GM23338 (cell line): ENCODE results near the gene UBXN4. TPM values are rescaled to one million over a fixed set of nuclear protein-coding genes. Genes with fewer than 3 reads are reported as not detected.

Experiments
- ATAC-seq: fragments of 200-7000 bp; cut with Tn5 transposase; 3 replicates; pipeline ENCODE4 v1.9.1; 2020
- DNase-seq: peaks from one replicate; pipeline ENCODE4 v3.0.0-alpha.2; 2015; ENCODE audit warnings: low spot score
- H2AFZ ChIP-seq: fragments of 200-600 bp; sonication (generic); 2 replicates; pipeline ENCODE4 v1.8.0; 2016; ENCODE audit warnings: antibody characterized with exemption, mild to moderate bottlenecking, moderate library complexity
- H3F3A ChIP-seq: fragments of 200-600 bp; sonication (generic); replicated peaks from 2 replicates; pipeline ENCODE4 v1.8.0; 2017; ENCODE audit warnings: antibody characterized with exemption, mixed run types, low read depth
- H3K27ac ChIP-seq: fragments of 200-600 bp; sonication (generic); 2 replicates; pipeline ENCODE4 v1.6.1; 2016; ENCODE audit warnings: low read depth
- H3K27me3 ChIP-seq: fragments of 200-600 bp; sonication (generic); 2 replicates; pipeline ENCODE4 v1.8.0; 2016; ENCODE audit warnings: mild to moderate bottlenecking, mixed run types, moderate library complexity; ENCODE audit not compliant: insufficient read depth
- H3K36me3 ChIP-seq: fragments of 200-600 bp; sonication (generic); 2 replicates; pipeline ENCODE4 v1.8.0; 2016; ENCODE audit warnings: mild to moderate bottlenecking; ENCODE audit not compliant: insufficient read depth
- H3K4me1 ChIP-seq: fragments of 200-600 bp; sonication (generic); 2 replicates; pipeline ENCODE4 v1.8.0; 2016; ENCODE audit warnings: mild to moderate bottlenecking, moderate library complexity; ENCODE audit not compliant: insufficient read depth
- H3K4me2 ChIP-seq: fragments of 200-600 bp; sonication (generic); 2 replicates; pipeline ENCODE4 v1.7.1; 2017; ENCODE audit warnings: mixed run types
- H3K4me3 ChIP-seq: fragments of 200-600 bp; sonication (generic); 2 replicates; pipeline ENCODE4 v1.6.1; 2016; ENCODE audit warnings: mixed run types
- H3K79me2 ChIP-seq: fragments of 200-600 bp; sonication (generic); replicated peaks from 2 replicates; pipeline ENCODE4 v1.8.0; 2017; ENCODE audit warnings: mild to moderate bottlenecking; ENCODE audit not compliant: insufficient read depth
- H3K9me2 ChIP-seq: fragments of 200-600 bp; sonication (generic); 2 replicates; pipeline ENCODE4 v1.8.0; 2017; ENCODE audit not compliant: insufficient read depth
- H4K20me1 ChIP-seq: fragments of 200-600 bp; sonication (generic); replicated peaks from 2 replicates; pipeline ENCODE4 v1.8.0; 2017; ENCODE audit warnings: mild to moderate bottlenecking; ENCODE audit not compliant: insufficient read depth
- H3K27ac Mint-ChIP-seq: 2 replicates; pipeline ENCODE4 v1.8.0; 2020; ENCODE audit warnings: inconsistent platforms, mild to moderate bottlenecking, moderate library complexity, mixed read lengths
- H3K27me3 Mint-ChIP-seq: 3 replicates; pipeline ENCODE4 v1.8.0; 2022; ENCODE audit warnings: low read depth, mild to moderate bottlenecking, moderate library complexity, mixed read lengths, inconsistent platforms; ENCODE audit not compliant: insufficient read depth, poor library complexity
- H3K36me3 Mint-ChIP-seq: 3 replicates; pipeline ENCODE4 v1.8.0; 2021; ENCODE audit warnings: low read depth, mild to moderate bottlenecking, inconsistent platforms, moderate library complexity, mixed read lengths
- H3K4me1 Mint-ChIP-seq: 3 replicates; pipeline ENCODE4 v1.8.0; 2020; ENCODE audit warnings: mild to moderate bottlenecking, inconsistent platforms, mixed read lengths
- H3K4me3 Mint-ChIP-seq: 3 replicates; pipeline ENCODE4 v1.8.0; 2021; ENCODE audit warnings: moderate library complexity, mild to moderate bottlenecking, inconsistent platforms, mixed read lengths
- H3K9me3 Mint-ChIP-seq: 3 replicates; pipeline ENCODE4 v1.8.0; 2020; ENCODE audit warnings: moderate library complexity, mild to moderate bottlenecking, inconsistent platforms, mixed read lengths
- CREB1 ChIP-seq: fragments of 250-450 bp; sonication (Bioruptor Pico); IDR thresholded peaks from 2 replicates; pipeline ENCODE4 v1.5.0; 2020; ENCODE audit warnings: low read depth, mild to moderate bottlenecking, moderate library complexity
- EZH2 ChIP-seq: fragments of 200-600 bp; sonication (generic); IDR thresholded peaks from one replicate; pipeline ENCODE4 v1.8.0; 2017; ENCODE audit warnings: antibody characterized with exemption, mild to moderate bottlenecking, low read depth; ENCODE audit not compliant: unreplicated experiment
- EZH2phosphoT487 ChIP-seq: fragments of 200-600 bp; sonication (generic); IDR thresholded peaks from one replicate; pipeline ENCODE4 v1.8.1; 2018; ENCODE audit warnings: antibody characterized with exemption; ENCODE audit not compliant: unreplicated experiment
- JUNB ChIP-seq: IDR thresholded peaks from one replicate; pipeline ENCODE4 v1.6.1; 2016; ENCODE audit warnings: antibody characterized with exemption; ENCODE audit not compliant: unreplicated experiment
- NANOG ChIP-seq: IDR thresholded peaks from 2 replicates; pipeline ENCODE4 v1.6.1; 2016; ENCODE audit warnings: antibody characterized with exemption, borderline replicate concordance
- POLR2AphosphoS5 ChIP-seq: IDR thresholded peaks from 2 replicates; pipeline ENCODE4 v1.6.1; 2016; ENCODE audit warnings: antibody characterized with exemption, low read depth
- STAT1 ChIP-seq: IDR thresholded peaks from one replicate; pipeline ENCODE4 v1.6.1; 2016; ENCODE audit warnings: antibody characterized with exemption; ENCODE audit not compliant: unreplicated experiment
- ZNF331 ChIP-seq: fragments of 250-450 bp; sonication (Bioruptor Pico); IDR thresholded peaks from 2 replicates; pipeline ENCODE4 v1.5.0; 2020; ENCODE audit warnings: low read depth, mild to moderate bottlenecking, moderate library complexity
- polyA plus RNA-seq: library from polyadenylated mRNA; unstranded; fragments of >200 nt; fragmentation: Nextera tagmentation; extraction: Ambion mirVana; gene quantifications from 2 replicates; pipeline ENCODE4 v1.2.1, GENCODE V29; 2016
- total RNA-seq: library from RNA; depleted of rRNA; stranded (reverse); fragments of >200 nt; shearing (Covaris generic); gene quantifications from 2 replicates; pipeline ENCODE4 v1.2.3, GENCODE V29; 2014
- TF ChIP-seq, protein P1 (sequence below), 2 experiments: fragments of 200-600 bp in 1 of 2; sonication (generic) in 1 of 2; conservative IDR thresholded peaks; 2 replicates each; pipeline versions ENCODE4 v1.5.1 to v1.6.1; 2016 to 2017; ENCODE audit warnings: antibody characterized with exemption in 2 of 2, low read depth in 2 of 2, mild to moderate bottlenecking in 2 of 2, moderate library complexity in 1 of 2
- TF ChIP-seq, protein P2 (sequence below): fragments of 250-450 bp; sonication (Bioruptor Pico); IDR thresholded peaks from 2 replicates; pipeline ENCODE4 v1.5.0; 2020; ENCODE audit warnings: mild to moderate bottlenecking, moderate library complexity

The UBXN4 gene
- total and polyA plus RNA-seq, 2 experiments from 2014 or later: 57.6 to 226 TPM

DNA sequence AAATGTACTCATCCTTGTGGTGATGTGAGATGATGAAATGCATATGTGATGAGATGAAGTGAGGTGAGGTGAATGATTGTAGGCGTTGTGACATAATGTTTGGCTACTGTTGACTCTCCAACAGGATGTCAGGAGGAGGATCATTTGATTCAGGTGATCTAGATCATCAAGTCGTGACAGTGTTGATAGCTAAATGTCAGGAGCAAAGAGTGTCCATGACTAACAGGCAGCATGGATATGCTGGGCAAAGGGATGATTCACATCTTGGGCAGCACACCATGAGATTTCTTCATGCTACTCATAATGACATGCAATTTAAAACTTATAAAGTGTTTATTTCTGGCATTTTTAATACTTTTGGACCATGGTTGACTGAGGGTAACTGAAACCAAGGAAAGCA, 40.2 kb upstream of the UBXN4 start:
- no peak overlapping the region for H2AFZ ChIP-seq
- Mint-ChIP-seq H3K36me3 (peaks cover 11% of the 10 kb centered on the region; the same call in 2 of the 3 replicates), H3K27ac (no peak overlapping the region), H3K4me1 (no peaks in the 10 kb centered on the region), H3K27me3 (peaks cover 2% of the 10 kb centered on the region), H3K4me3 (no peak overlapping the region), H3K9me3 (0 out of 3 replicates have a peak, but pooled peaks cover 2% of the 10 kb centered on the region)
- ATAC-seq (no peak), DNase-seq (no peak)
- no peak overlapping the region for H3K4me2 ChIP-seq
- H3K4me1 ChIP-seq: no peaks in the 10 kb centered on the region
- H3F3A ChIP-seq: no peaks in the 10 kb centered on the region
- H3K4me3 ChIP-seq: no peak overlapping the region
- no peaks in the 10 kb centered on the region for H3K27me3 ChIP-seq
- TF ChIP-seq EZH2: no peak
- no peak for TF ChIP-seq STAT1
- TF ChIP-seq CREB1 (CRISPR knock-in tag): no peak
- no peak for TF ChIP-seq ZNF331
- no peak for TF ChIP-seq POLR2AphosphoS5
- no peak for TF ChIP-seq NANOG
- no peak for TF ChIP-seq JUNB
- TF ChIP-seq, protein P1, sequence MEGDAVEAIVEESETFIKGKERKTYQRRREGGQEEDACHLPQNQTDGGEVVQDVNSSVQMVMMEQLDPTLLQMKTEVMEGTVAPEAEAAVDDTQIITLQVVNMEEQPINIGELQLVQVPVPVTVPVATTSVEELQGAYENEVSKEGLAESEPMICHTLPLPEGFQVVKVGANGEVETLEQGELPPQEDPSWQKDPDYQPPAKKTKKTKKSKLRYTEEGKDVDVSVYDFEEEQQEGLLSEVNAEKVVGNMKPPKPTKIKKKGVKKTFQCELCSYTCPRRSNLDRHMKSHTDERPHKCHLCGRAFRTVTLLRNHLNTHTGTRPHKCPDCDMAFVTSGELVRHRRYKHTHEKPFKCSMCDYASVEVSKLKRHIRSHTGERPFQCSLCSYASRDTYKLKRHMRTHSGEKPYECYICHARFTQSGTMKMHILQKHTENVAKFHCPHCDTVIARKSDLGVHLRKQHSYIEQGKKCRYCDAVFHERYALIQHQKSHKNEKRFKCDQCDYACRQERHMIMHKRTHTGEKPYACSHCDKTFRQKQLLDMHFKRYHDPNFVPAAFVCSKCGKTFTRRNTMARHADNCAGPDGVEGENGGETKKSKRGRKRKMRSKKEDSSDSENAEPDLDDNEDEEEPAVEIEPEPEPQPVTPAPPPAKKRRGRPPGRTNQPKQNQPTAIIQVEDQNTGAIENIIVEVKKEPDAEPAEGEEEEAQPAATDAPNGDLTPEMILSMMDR (conservative IDR thresholded peaks at IDR 0.05; ENCODE audit: low read depth in 2 of 2): no peak
- TF ChIP-seq, protein P2, sequence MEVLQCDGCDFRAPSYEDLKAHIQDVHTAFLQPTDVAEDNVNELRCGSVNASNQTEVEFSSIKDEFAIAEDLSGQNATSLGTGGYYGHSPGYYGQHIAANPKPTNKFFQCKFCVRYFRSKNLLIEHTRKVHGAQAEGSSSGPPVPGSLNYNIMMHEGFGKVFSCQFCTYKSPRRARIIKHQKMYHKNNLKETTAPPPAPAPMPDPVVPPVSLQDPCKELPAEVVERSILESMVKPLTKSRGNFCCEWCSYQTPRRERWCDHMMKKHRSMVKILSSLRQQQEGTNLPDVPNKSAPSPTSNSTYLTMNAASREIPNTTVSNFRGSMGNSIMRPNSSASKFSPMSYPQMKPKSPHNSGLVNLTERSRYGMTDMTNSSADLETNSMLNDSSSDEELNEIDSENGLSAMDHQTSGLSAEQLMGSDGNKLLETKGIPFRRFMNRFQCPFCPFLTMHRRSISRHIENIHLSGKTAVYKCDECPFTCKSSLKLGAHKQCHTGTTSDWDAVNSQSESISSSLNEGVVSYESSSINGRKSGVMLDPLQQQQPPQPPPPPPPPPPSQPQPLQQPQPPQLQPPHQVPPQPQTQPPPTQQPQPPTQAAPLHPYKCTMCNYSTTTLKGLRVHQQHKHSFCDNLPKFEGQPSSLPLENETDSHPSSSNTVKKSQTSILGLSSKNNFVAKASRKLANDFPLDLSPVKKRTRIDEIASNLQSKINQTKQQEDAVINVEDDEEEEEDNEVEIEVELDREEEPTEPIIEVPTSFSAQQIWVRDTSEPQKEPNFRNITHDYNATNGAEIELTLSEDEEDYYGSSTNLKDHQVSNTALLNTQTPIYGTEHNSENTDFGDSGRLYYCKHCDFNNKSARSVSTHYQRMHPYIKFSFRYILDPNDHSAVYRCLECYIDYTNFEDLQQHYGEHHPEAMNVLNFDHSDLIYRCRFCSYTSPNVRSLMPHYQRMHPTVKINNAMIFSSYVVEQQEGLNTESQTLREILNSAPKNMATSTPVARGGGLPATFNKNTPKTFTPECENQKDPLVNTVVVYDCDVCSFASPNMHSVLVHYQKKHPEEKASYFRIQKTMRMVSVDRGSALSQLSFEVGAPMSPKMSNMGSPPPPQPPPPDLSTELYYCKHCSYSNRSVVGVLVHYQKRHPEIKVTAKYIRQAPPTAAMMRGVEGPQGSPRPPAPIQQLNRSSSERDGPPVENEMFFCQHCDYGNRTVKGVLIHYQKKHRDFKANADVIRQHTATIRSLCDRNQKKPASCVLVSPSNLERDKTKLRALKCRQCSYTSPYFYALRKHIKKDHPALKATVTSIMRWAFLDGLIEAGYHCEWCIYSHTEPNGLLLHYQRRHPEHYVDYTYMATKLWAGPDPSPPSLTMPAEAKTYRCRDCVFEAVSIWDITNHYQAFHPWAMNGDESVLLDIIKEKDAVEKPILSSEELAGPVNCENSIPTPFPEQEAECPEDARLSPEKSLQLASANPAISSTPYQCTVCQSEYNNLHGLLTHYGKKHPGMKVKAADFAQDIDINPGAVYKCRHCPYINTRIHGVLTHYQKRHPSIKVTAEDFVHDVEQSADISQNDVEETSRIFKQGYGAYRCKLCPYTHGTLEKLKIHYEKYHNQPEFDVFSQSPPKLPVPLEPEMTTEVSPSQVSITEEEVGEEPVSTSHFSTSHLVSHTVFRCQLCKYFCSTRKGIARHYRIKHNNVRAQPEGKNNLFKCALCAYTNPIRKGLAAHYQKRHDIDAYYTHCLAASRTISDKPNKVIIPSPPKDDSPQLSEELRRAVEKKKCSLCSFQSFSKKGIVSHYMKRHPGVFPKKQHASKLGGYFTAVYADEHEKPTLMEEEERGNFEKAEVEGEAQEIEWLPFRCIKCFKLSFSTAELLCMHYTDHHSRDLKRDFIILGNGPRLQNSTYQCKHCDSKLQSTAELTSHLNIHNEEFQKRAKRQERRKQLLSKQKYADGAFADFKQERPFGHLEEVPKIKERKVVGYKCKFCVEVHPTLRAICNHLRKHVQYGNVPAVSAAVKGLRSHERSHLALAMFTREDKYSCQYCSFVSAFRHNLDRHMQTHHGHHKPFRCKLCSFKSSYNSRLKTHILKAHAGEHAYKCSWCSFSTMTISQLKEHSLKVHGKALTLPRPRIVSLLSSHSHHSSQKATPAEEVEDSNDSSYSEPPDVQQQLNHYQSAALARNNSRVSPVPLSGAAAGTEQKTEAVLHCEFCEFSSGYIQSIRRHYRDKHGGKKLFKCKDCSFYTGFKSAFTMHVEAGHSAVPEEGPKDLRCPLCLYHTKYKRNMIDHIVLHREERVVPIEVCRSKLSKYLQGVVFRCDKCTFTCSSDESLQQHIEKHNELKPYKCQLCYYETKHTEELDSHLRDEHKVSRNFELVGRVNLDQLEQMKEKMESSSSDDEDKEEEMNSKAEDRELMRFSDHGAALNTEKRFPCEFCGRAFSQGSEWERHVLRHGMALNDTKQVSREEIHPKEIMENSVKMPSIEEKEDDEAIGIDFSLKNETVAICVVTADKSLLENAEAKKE (CRISPR knock-in tag): no peak
- no peak for TF ChIP-seq EZH2phosphoT487
- H3K9me2 ChIP-seq: no peaks in the 10 kb centered on the region
- H3K27ac ChIP-seq: no peak overlapping the region
- no peaks in the 10 kb centered on the region; the same call in 1 of the 2 replicates for H3K36me3 ChIP-seq
- H3K79me2 ChIP-seq: no peaks in the 10 kb centered on the region
- H4K20me1 ChIP-seq: no peaks in the 10 kb centered on the region
